Naive thymus-derived CD8-positive, alpha-beta T cell (primary cell): Measurements from ENCODE around the gene VEGFB. TPM values are rescaled to one million over a fixed set of nuclear protein-coding genes. Genes with fewer than 3 reads are reported as not detected.

Experiments used
- ATAC-seq, 2 donors: fragments of 150-1000 bp; cut with Tn5 transposase in 1 of 2; sonication (Bioruptor Pico), chemical (Tn5 transposase) in 1 of 2; 1 replicate in 1 of 2; 2 replicates in 1 of 2; pipeline ENCODE4 v1.10.0; 2021; ENCODE audit warnings: mild to moderate bottlenecking in 2 of 2, moderate library complexity in 2 of 2
- POLR2A ChIA-PET: fragments of 350-600 bp; sonication (Branson Sonifier 250); formaldehyde crosslinking; loops from one replicate; lab custom pipeline; 2021; ENCODE audit warnings: antibody characterized with exemption; lab: Charles Lee
- DNase-seq, 10 donors: peaks; one replicate each; pipeline versions ENCODE4 v3.0.0 to v3.0.0-alpha.2; 2020 to 2022
- H3K27ac Mint-ChIP-seq, 10 donors: one replicate each; pipeline ENCODE4 v1.8.0; 2020 to 2022; ENCODE audit warnings: mild to moderate bottlenecking in 10 of 10, mixed read lengths in 10 of 10, moderate library complexity in 4 of 10, inconsistent platforms in 1 of 10
- H3K27me3 Mint-ChIP-seq, 5 donors: one replicate each; pipeline ENCODE4 v1.8.0; 2021 to 2022; ENCODE audit warnings: mixed read lengths in 5 of 5
- H3K36me3 Mint-ChIP-seq, 3 donors: one replicate each; pipeline ENCODE4 v1.8.0; 2020 to 2022; ENCODE audit warnings: mixed read lengths in 3 of 3, mild to moderate bottlenecking in 2 of 3, inconsistent platforms in 1 of 3
- H3K4me1 Mint-ChIP-seq, 4 donors: one replicate each; pipeline ENCODE4 v1.8.0; 2021 to 2022; ENCODE audit warnings: mixed read lengths in 4 of 4
- H3K4me3 Mint-ChIP-seq, 10 donors: one replicate each; pipeline ENCODE4 v1.8.0; 2020 to 2022; ENCODE audit warnings: mild to moderate bottlenecking in 10 of 10, mixed read lengths in 10 of 10, moderate library complexity in 6 of 10, inconsistent platforms in 1 of 10
- H3K9me3 Mint-ChIP-seq, 9 donors: one replicate each; pipeline ENCODE4 v1.8.0; 2020 to 2022; ENCODE audit warnings: mixed read lengths in 9 of 9, mild to moderate bottlenecking in 3 of 9, inconsistent platforms in 1 of 9, moderate library complexity in 1 of 9
- polyA plus RNA-seq, 3 donors: library from polyadenylated mRNA; unstranded; fragments of 300-500 nt; fragmentation: Illumina TruSeq; gene quantifications; one replicate each; pipeline ENCODE4 v1.2.3, GENCODE V29; 2021
- total RNA-seq, 8 experiments: library from RNA in 2 of 8; stranded (reverse) in 2 of 8; gene quantifications; one replicate each; pipeline ENCODE4 v1.2.3 and lab custom pipeline; 2021 to 2026

VEGFB gene
- total and polyA plus RNA-seq, 5 experiments from 2014 or later = 11.2 to 62.1 (median 28.1) TPM

- POLR2A ChIA-PET = interaction anchor here (0.6 kb wide), 1 partner anchor 11 kb away, joined by 3 read pairs; no protein-coding TSS in a partner anchor
- no peaks in the 10 kb centered on the region for H3K27me3 Mint-ChIP-seq
- DNase-seq (peak in 1 of 10 donors; percentile 47), ATAC-seq (no peak)
- no peak overlapping the region for H3K27ac Mint-ChIP-seq
- peaks cover 0 to 11% (median 2%) of the 10 kb centered on the region in 3 donors for H3K36me3 Mint-ChIP-seq
- H3K4me1 Mint-ChIP-seq = peaks cover under 1 to 11% (median 5%) of the 10 kb centered on the region in 4 donors
- H3K9me3 Mint-ChIP-seq = no peaks in the 10 kb centered on the region
- H3K4me3 Mint-ChIP-seq = no peak overlapping the region
These were observed 42.5 kb downstream of the VEGFB start for GRCh38 chr11:64276653-64277431.

DNA sequence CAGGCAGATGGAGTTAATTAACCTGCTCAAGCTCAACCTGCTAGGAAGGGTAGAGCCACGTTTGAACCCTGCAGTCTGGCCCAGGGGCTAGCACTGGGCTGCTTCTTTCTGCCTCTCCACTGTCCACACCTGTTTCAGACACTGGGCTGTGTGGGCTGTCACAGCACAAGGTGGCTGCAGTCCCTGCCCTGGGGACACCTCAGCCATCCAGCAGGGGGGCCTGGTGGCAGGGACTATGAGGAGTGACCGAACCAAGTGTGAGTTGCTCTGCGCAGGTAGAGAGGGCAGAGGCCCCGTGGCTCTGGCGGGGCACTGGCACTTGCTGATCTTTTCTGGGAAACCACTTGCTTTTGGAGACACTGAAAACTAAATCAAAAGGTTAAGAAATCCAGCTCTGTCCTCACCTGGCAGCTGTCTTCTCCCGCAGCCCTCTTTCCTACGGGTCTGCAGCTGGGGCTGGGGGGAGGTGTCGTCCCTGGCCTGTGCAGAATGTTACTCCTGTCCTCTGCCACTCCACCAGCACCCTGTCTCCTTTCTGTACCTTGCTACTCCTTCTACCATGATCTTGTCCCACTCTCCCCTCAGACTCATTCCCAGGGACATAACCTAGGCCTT is 44.3 kb downstream of the VEGFB start:
- H3K4me3 Mint-ChIP-seq = no peak overlapping the region
- peaks cover under 1 to 11% (median 8%) of the 10 kb centered on the region in 4 donors for H3K4me1 Mint-ChIP-seq
- no peak overlapping the region for H3K27ac Mint-ChIP-seq
- DNase-seq = peak in 1 of 10 donors; percentile 53
- POLR2A ChIA-PET = no interaction called here
- H3K9me3 Mint-ChIP-seq = no peaks in the 10 kb centered on the region
- H3K27me3 Mint-ChIP-seq = no peaks in the 10 kb centered on the region
- ATAC-seq = no peak
- H3K36me3 Mint-ChIP-seq = peaks cover 0 to 13% (median 2%) of the 10 kb centered on the region in 3 donors

DNA sequence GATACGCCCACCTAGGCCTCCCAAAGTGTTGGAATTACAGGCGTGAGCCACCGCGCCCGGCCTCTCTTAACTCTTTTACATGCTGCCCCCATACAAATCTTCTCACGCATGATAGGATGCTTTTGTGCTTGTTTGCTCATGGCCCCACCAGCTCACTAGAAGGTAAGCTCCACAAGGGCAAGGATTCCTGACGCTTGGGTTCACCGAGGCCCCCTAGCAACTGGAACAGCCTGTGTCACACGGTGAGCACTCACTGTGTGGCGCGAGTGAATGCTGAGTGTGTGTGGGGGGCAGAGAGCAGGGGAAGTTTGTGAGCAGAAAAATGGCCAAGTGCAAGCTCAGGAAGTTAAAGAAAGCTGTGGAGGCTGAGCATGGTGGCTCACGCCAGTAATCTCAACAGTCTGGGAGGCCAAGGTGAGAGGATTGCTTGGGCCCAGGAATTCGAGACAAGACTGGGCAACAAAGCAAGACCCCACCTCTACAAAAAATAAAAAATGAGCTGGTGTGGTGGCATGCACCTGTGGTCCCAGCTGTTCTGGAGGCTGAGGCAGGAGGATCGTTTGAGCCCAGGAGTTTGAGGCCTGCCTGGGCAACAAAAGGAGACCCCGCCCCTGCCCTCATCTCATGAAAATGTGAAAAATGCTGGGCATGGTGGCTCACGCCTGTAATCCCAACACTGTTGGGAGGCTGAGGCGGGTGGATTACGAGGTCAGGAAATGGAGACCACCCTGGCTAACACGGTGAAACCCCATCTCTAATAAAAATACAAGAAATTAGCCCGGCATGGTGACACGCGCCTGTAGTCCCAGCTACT is 47.8 kb downstream of the VEGFB start:
- peak overlapping the region in 2 of 10 donors; percentile 82 to 97 for H3K27ac Mint-ChIP-seq
- H3K4me1 Mint-ChIP-seq = peaks cover 6 to 27% (median 21%) of the 10 kb centered on the region in 4 donors
- no peak overlapping the region for H3K4me3 Mint-ChIP-seq
- no peak for DNase-seq
- no peaks in the 10 kb centered on the region for H3K9me3 Mint-ChIP-seq
- peaks cover 0 to 13% (median 2%) of the 10 kb centered on the region in 3 donors for H3K36me3 Mint-ChIP-seq
- POLR2A ChIA-PET = interaction anchor here (0.7 to 9.9 kb wide), 5 partner anchors 12 to 394 kb away, joined by 3 to 140 read pairs (median 16); partner anchors contain the start of genes FERMT3, PRDX5 and TRMT112
- no peak for ATAC-seq
- H3K27me3 Mint-ChIP-seq = no peaks in the 10 kb centered on the region

DNA sequence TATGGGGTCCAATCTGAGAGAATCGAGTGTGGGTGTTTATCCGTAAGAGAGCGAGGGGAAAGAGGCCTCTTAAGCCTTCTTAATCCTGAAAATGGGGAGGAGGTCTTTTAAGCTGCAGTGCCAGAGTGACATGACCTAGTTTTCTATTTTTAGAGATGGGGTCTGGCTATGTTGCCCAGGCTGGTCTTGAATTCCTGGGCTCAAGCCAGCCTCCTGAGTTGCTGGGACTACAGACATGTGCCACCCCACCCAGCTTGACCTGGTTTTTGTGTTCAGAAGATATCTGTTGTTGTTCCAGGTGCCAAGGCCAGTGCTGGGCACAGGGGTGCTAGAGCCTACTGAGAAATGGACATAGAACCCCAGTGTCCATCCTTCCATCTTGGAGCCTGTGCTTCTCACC is 48.7 kb downstream of the VEGFB start:
- peaks cover 8 to 29% (median 21%) of the 10 kb centered on the region in 4 donors for H3K4me1 Mint-ChIP-seq
- POLR2A ChIA-PET = interaction anchor here (0.6 to 9.9 kb wide), 9 partner anchors 8 to 92 kb away, joined by 4 to 140 read pairs (median 9); partner anchors contain the start of genes ESRRA, FERMT3, FKBP2 and PPP1R14B
- no peak for DNase-seq
- peaks cover 0 to 13% (median 2%) of the 10 kb centered on the region in 3 donors for H3K36me3 Mint-ChIP-seq
- H3K27ac Mint-ChIP-seq = peak overlapping the region in 8 of 10 donors; percentile 14 to 98 (median 88)
- no peak for ATAC-seq
- peak overlapping the region; percentile 14 to 90 (median 68) for H3K4me3 Mint-ChIP-seq
- H3K9me3 Mint-ChIP-seq = no peaks in the 10 kb centered on the region
- H3K27me3 Mint-ChIP-seq = no peaks in the 10 kb centered on the region

DNA sequence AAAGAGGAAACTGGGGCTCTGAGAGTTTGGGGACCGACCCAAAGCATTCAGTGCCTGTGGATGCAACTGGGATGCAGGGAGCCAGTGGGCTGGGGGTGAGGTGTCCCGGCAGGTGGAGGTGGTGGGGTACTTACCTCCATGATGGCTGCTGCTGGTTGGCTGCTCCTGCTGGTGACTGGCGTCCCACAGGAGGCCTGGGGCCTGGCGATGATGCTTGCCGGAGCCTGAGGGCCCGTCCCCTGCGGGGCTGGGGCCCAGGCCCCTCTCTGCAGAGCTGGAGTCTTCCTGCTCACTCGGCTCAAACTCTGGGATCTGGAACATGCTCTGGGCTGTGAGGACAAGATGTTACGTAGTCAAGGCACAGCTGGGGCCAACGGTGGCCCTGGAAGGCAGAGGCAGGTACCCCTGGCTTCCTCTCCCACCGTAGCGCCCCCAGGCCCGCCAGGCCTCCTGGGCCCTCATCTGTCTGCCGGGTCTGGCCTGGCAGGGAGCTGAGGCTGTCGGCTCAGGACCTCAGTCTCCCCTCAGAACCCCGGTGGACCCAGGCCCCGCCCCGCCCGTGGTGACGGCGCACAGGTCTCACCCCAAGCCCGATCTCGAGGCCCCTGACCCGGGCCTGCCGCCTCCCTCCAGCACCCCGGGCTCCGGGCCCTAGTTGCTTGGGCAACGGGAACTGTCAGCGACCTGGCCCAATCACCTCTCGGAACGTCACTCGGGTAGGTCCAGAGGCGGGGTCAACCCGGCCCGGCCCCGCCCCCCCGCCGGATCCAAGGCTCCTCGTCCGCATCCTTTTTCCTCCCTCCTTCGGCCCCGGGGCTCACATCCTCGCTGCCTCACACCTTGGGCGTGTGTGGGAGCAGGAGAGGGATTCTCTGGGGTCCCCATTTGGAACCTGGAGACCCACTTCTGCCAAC is 49.9 kb downstream of the VEGFB start, which contains the start of gene BAD:
TSS of gene BAD (minus strand) at position 618 of the 914 bp plus-strand sequence. CDS start at position 321, 297 bp downstream.
- peaks cover 8 to 29% (median 21%) of the 10 kb centered on the region in 4 donors for H3K4me1 Mint-ChIP-seq

GRCh38 chr11:64284962-64285884 is 50.8 kb downstream of the VEGFB start, which contains the start of gene GPR137:
GPR137 (plus strand) TSS chr11:64285848; CDS start chr11:64286525, 677 bp downstream.
- Mint-ChIP-seq H3K27me3 (peaks cover 0 to under 1% (median 0%) of the 10 kb centered on the region in 5 donors), H3K36me3 (peaks cover 0 to 9% (median 2%) of the 10 kb centered on the region in 3 donors), H3K4me3 (peak within 1 kb of the TSS; percentile 85 to 94 (median 90)), H3K9me3 (no peaks in the 10 kb centered on the region), H3K27ac (peak within 1 kb of the TSS; percentile 74 to 99 (median 97)), H3K4me1 (peaks cover 8 to 29% (median 21%) of the 10 kb centered on the region in 4 donors)
- DNase-seq (peak; percentile 86 to 100 (median 92)), ATAC-seq (peak; percentile 72 to 79)
- POLR2A ChIA-PET = interaction anchor here (0.5 to 9.9 kb wide), 18 partner anchors 10 to 494 kb away, joined by 3 to 140 read pairs (median 6); partner anchors contain the start of genes DNAJC4, ESRRA, FERMT3 and FKBP2

More for the DNA sequence above, 49.9 kb downstream of the VEGFB start, which contains the start of gene BAD:
- peak; percentile 78 to 79 for ATAC-seq
- Mint-ChIP-seq H3K9me3 (no peaks in the 10 kb centered on the region), H3K4me3 (peak within 1 kb of the TSS; percentile 85 to 94 (median 90)), H3K27me3 (no peaks in the 10 kb centered on the region), H3K27ac (peak within 1 kb of the TSS; percentile 74 to 99 (median 97)), H3K36me3 (peaks cover 0 to 11% (median 2%) of the 10 kb centered on the region in 3 donors)
- POLR2A ChIA-PET = interaction anchor here (0.6 to 9.9 kb wide), 18 partner anchors 9 to 494 kb away, joined by 3 to 140 read pairs (median 6); partner anchors contain the start of genes DNAJC4, ESRRA, FERMT3 and FKBP2
- peak; percentile 86 to 96 (median 88) for DNase-seq

DNA sequence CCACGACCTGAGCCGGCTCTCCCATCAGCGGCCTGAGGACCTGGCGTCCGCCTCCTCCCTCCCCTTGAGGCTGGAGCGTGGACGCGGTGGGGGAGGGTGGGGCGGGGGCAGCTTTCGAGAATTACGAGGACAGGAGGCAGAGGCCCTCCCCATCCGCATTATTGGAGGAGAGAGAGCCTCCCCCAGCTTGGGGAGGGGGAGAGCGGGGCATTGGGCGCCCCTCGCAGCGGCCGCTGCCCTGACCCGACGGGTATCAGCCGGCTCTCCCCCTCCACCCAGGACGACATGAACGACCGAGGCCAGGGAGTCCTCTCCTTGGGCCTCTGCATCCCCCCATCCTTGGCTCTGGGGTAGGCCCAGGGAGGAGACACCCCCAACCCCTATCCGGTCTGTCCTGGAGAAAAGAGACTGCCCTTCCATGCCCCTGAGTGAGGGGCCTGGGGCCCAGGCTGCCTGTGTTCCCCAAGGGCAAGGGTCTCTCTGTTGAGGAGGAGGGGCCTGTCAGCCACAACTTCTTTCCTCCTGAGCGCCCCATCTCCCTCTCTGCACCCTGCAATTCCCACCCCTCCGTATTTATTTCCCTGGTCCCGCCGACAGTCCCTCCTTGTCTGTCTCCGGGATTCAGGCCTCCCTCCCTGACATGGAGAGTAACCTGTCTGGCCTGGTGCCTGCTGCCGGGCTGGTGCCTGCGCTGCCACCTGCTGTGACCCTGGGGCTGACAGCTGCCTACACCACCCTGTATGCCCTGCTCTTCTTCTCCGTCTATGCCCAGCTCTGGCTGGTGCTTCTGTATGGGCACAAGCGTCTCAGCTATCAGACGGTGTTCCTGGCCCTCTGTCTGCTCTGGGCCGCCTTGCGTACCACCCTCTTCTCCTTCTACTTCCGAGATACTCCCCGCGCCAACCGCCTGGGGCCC is 51.8 kb downstream of the VEGFB start:
- no peaks in the 10 kb centered on the region for H3K9me3 Mint-ChIP-seq
- H3K4me1 Mint-ChIP-seq = peaks cover 11 to 31% (median 27%) of the 10 kb centered on the region in 4 donors
- peaks cover 2 to 9% (median 8%) of the 10 kb centered on the region in 5 donors for H3K27me3 Mint-ChIP-seq
- H3K36me3 Mint-ChIP-seq = peaks cover 0 to 8% (median 2%) of the 10 kb centered on the region in 3 donors
- peak overlapping the region; percentile 61 to 88 (median 82) for H3K4me3 Mint-ChIP-seq
- ATAC-seq (no peak), DNase-seq (peak in 1 of 10 donors; percentile 63)
- POLR2A ChIA-PET = interaction anchor here (0.9 to 9.9 kb wide), 9 partner anchors 15 to 493 kb away, joined by 3 to 140 read pairs (median 11); partner anchors contain the start of genes ESRRA, FERMT3, NUDT22 and PPP1R14B
- H3K27ac Mint-ChIP-seq = peak overlapping the region; percentile 29 to 97 (median 87)

DNA sequence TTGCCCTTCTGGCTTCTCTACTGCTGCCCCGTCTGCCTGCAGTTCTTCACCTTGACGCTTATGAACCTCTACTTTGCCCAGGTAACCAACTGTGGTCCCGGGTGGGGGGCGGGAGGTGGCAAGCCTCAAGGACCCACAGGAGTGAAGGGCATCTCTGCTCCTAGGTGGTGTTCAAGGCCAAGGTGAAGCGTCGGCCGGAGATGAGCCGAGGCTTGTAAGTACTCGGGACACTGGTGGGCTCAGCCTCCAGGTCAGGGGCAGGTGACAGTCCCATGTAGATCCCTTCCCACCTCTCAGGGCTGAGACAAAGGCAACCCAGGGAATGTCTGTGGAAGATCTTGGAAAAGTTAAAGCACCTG is 52.4 kb downstream of the VEGFB start:
- no peak for ATAC-seq
- Mint-ChIP-seq H3K4me1 (peaks cover 11 to 28% (median 26%) of the 10 kb centered on the region in 4 donors), H3K27me3 (peaks cover 2 to 10% (median 8%) of the 10 kb centered on the region in 5 donors), H3K4me3 (peak overlapping the region; percentile 61 to 88 (median 82)), H3K36me3 (peaks cover 0 to 3% (median 0%) of the 10 kb centered on the region in 3 donors), H3K27ac (peak overlapping the region; percentile 29 to 94 (median 87)), H3K9me3 (no peaks in the 10 kb centered on the region)
- POLR2A ChIA-PET = interaction anchor here (2.7 to 9.9 kb wide), 2 partner anchors 16 to 18 kb away, joined by 18 to 140 read pairs; partner anchors contain the start of gene ESRRA
- no peak for DNase-seq
